HG02571 (cell line): ENCODE results near the gene ANKH.
"Not testable (repeated sequence)": the region's sequence is repeated elsewhere in the genome, so short reads cannot be mapped to it uniquely, and the experiment has no call there.

Experiments
- ATAC-seq: cut with Tn5 transposase; IDR thresholded peaks from one replicate; pipeline ENCODE4 v1.9.1; 2021; ENCODE audit warnings: mild to moderate bottlenecking, moderate library complexity; ENCODE audit not compliant: unreplicated experiment

ANKH gene

DNA sequence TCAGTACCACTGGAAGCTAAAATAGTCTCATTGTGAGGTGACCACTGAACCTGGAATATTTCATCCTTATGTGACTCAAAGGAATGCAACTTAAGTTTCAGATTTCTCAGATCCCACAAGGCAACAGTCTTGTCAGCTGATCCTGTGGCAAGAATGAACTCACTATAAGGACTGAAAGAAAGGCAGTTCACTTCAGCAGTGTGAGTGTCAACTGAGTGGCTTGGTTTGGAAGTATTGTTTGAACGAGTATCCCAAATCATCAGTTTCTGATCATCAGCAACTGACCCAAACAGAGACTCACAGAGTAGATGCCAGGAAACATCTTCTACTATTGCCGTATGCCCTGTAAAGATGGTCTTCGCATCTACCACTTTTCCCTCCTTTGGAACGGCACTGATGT is 74.2 kb downstream of the ANKH start:
- not testable (repeated sequence) for ATAC-seq

GRCh38 chr5:14794583-14795230 is 76.9 kb downstream of the ANKH start:
- no peak for ATAC-seq

DNA sequence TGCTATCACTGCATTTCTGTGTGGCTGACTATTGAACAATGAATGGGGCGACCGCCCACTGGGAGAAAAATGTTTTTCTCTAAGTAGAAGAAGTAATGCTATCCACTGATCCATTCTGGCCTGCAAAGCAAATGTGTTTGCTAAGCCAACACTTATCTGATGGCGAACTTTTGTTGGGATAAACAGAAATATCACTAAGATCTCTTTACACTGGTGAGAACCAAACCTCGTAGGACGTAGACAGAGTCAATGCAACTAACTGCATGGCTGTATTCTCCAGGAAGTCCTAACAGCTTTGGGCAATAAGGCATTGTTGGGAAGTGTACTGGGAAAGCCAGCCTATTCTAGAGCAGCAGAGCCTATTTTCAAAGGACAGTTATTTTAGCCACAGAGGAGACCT is 77.7 kb downstream of the ANKH start:
- ATAC-seq, result no peak

GRCh38 chr5:14790911-14791310 is 80.7 kb downstream of the ANKH start:
- no peak for ATAC-seq

GRCh38 chr5:14790220-14790619 is 81.4 kb downstream of the ANKH start:
- no peak for ATAC-seq

DNA sequence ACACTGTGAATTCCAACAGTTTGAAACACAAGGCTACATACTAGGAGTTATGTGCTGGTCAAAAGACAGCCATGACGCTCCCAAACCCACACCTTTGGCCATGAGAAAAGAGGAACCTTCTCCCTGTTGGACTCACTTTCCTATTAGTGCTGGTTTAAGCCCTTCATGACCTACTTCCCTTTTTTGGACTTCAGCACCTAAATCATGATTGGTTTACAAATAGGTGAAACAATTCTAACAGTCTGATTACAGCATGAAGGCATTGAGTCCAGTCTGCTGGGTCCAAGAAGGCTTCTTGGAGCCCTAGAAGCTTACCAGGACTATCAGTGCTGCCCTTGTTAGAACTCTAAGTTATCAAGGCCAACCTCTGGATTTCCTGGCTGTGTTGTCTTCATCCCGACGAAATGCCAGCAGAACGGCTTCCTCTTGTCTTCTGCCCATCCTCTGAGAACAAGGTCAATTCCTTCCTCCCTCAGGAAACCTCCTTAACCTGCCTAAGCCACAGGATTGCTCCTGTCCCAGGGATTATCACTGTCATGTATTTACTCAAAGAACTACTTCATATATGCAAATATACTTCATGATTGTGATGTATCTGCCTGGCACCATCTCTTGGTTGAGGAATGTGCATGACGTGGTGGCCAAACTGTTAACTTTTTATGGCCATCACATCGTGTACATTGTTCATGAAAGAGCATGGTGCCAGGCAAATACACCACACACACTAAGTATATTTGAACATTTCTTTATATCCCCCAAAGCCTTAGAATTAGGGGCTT is 83.6 kb downstream of the ANKH start:
- no peak for ATAC-seq

GRCh38 chr5:14783691-14784090 is 87.9 kb downstream of the ANKH start:
- ATAC-seq, result no peak

DNA sequence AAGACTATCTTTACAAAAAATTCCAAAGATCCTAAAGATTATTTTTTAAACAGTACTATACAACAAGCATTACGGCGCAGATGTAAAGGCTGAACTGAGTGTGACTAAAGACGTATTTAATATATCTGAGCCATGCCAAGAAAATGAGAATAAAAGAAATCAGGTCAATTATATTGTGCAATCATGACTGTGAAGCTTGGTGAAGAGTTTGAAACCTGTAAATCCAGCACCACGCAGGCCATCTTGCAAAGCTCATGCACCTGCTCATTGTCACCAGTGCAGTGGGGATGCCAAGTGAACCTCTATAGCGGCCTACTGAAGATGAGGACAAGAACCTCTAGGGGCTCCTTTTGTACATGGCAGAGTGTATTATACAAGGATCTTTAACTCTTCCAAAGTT is 89.0 kb downstream of the ANKH start:
- no peak for ATAC-seq

DNA sequence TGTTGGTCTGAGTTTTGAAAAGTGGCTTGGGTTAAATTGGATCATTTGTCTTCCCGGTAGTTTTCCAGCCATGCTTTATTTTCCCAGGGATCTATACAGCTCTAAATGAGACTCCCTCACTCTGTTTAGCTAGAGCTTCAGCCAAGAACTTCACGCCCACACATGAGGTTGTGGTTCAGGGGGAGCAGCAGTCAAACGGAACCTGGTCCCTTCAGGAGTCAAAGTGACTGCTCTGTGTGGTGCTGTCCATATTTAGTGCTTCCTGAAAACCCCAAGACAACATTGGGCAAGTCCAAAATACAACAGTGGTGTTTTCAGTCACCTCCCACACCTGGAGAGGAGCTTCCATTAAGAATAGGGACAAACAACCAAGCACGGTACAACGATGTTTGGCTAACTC is 90.5 kb downstream of the ANKH start:
- ATAC-seq, result no peak

DNA sequence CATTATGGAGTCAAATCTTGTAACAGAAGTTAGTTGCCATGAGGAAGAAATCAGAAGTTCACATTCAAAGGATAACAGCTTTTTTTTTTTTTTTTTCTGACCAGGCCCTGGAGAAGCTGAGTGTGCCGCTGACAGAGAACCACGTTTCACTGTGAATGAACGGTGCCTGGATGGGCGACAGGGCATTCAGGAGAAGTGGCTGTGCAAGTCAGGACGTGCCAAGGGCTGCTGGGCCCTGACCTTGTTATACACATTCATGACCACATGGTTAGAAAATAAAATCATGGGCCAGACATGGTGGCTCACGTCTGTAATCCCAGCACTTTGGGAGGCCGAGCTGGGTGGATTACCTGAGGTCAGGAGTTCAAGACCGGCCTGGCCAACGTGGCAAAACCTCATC is 91.6 kb downstream of the ANKH start:
- no peak for ATAC-seq

DNA sequence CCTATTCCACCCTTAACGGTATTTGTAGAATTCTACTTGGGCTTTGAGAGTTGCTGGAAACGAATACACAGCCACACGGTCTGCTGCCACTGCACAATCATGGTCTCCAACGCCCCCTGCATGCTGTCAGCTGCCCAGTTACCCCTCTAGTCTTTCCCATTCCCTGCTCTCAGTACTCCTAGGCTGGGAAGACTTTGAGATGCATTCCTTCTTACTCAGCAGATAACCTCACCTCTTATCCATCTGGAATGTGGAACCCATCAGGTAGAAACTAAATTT is 92.8 kb downstream of the ANKH start:
- ATAC-seq, result no peak

DNA sequence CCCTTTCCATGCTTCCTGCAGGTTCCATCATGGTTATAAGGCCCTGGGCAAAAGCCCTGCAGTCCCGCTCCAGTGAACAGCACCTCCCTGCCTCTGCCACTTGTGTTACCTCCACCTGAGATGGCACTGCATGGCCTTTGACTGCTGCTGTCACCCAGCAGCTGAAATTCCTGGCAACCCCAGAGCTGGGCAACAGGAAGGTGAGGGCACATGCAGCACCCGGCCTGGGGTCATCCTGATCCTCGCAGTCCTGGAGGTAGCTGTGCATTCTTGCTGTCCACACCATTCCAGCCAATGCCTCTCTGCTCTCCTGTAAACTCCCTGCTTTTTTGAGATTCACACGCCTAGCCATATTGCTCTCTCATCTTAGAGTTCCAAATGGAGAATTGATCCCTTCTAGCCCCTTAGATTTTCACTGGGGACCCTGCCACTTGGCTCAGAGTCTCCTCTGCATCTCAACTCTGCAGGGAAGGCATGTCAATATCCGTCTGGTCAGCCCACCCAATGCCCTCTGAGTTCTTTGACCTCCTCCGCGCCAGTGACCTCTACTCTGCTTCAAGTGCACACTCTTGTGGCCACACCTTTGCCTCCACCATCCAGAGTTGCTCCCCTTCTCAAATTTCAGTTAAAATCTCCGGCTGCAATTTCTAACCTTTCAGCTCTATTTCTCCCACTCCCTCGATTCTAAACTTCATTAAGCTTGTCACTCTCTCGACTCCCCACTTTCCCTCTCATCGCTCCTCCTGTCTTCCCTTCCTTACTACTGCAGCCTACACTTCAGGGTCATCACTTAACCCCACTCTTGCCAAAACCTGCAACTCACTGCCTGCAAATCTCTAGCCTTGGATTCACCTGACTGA is 93.4 kb downstream of the ANKH start:
- ATAC-seq, result no peak

DNA sequence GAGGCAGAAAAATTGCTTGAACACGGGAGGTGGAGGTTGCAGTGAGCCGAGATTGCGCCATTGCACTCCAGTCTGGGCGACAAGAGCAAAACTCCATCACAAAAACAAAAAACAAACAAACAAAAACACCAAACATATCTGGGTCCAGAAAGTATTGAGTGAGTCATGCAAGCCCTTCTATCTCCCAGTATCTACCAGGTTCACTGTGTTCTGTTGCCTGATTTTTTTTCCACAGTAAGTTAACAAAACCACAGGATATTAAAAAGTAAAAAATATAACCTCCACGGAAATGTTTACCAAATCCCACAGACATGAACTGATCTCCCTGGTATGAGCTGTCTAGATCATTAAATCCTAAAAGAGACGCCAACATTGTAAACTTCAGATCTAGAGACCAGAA is 94.4 kb downstream of the ANKH start:
- no peak for ATAC-seq

- ATAC-seq, result no peak
Measured at GRCh38 chr5:14776602-14777001, 95.0 kb downstream of the ANKH start.

DNA sequence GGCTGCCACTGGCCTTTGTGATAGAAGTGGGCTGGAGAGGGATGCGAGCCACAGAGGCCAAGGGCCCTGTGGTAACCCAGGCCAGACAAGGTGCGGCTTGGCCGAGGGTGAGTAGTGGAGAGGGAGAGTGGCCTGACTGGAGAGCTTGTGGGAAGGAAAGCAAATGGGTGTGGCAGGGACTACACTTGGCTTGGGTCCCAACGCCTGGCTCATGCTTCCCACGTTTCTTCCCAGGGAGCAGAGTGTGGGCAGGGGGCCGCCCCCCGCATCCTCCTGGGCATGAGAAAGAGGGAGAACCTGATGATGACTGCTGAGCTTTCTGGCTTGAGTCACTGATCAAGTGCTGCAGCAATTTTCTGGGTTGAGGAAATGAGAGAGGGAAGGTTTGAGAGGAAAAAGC is 95.7 kb downstream of the ANKH start:
- ATAC-seq, result no peak

GRCh38 chr5:14773588-14773987 is 98.0 kb downstream of the ANKH start:
- no peak for ATAC-seq

- no peak for ATAC-seq
Measured at GRCh38 chr5:14771972-14772371, 99.6 kb downstream of the ANKH start.

DNA sequence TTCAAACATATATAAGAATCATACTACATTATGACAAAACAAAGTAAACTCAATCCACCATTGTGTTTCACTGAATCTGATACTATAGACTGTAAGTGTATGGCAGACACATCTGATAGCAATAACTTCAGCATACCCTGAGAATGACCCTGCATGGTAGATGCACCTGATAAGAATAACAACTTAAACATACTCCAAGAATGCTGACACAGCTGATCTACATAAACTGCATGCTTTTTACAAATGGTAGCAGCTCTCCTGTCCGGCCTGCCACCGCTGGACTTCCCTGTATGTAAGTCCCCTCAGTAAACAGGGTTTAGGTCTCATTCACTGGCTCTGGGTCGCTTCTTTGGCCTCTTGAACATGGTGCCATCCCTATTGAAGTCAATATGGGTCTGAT is 100.4 kb downstream of the ANKH start:
- no peak for ATAC-seq

GRCh38 chr5:14768508-14769365 is 102.8 kb downstream of the ANKH start:
- ATAC-seq, result no peak

- no peak for ATAC-seq
Measured at GRCh38 chr5:14767735-14768507, 103.7 kb downstream of the ANKH start.
